ENCODE measurements around the gene HLA-DMB.

- no peak for TF ChIP-seq POU2F2 (IDR thresholded peaks at IDR 0.05; ENCODE audit: low read depth, low read length)
- no peak for TF ChIP-seq POLR2A (IDR thresholded peaks at IDR 0.05; ENCODE audit: low read depth, low read length)
Observed at GRCh38 chr6:32887616-32888015, 53.2 kb downstream of the HLA-DMB start.
